Mesenchymal stem cell (in vitro differentiated cells and primary cell): Measurements from ENCODE around the gene SLC25A53.
A peak's percentile ranks its signal among the peaks of the same experiment; 100 is the strongest.

Source experiments
- DNase-seq: peaks from one replicate; pipeline ENCODE4 v3.0.0-alpha.2; 2013
- H2AFZ ChIP-seq: one replicate; pipeline ENCODE4 v1.6.1; 2013; ENCODE audit warnings: low read depth, mild to moderate bottlenecking, control low read depth, inconsistent platforms, low read length, moderate library complexity
- H2AK5ac ChIP-seq: 2 replicates; pipeline ENCODE4 v1.6.1; 2013; ENCODE audit warnings: low read length, moderate library complexity, mild to moderate bottlenecking, inconsistent platforms; ENCODE audit not compliant: severe bottlenecking
- H2BK120ac ChIP-seq: one replicate; pipeline ENCODE4 v1.6.1; 2013; ENCODE audit warnings: low read depth, mild to moderate bottlenecking, inconsistent platforms, low read length, moderate library complexity
- H2BK12ac ChIP-seq, 2 experiments: one replicate each; pipeline ENCODE4 v1.6.1; 2013; ENCODE audit warnings: inconsistent platforms in 2 of 2, low read length in 2 of 2, mild to moderate bottlenecking in 2 of 2, moderate library complexity in 2 of 2, control low read depth in 1 of 2
- H2BK15ac ChIP-seq: one replicate; pipeline ENCODE4 v1.6.1; 2013; ENCODE audit warnings: mild to moderate bottlenecking, low read depth, inconsistent platforms; ENCODE audit not compliant: poor library complexity, severe bottlenecking
- H2BK5ac ChIP-seq: 2 replicates; pipeline ENCODE4 v1.6.1; 2013; ENCODE audit warnings: low read depth, mild to moderate bottlenecking, low read length, control low read depth, inconsistent platforms; ENCODE audit not compliant: poor library complexity, severe bottlenecking
- H3K14ac ChIP-seq, 2 experiments: one replicate each; pipeline ENCODE4 v1.6.1; 2013; ENCODE audit warnings: inconsistent platforms in 2 of 2, low read length in 2 of 2, control low read depth in 1 of 2, mild to moderate bottlenecking in 1 of 2, moderate library complexity in 1 of 2
- H3K18ac ChIP-seq, 2 experiments: one replicate each; pipeline ENCODE4 v1.6.1; 2013; ENCODE audit warnings: inconsistent platforms in 2 of 2, low read length in 2 of 2, control low read depth in 1 of 2, low read depth in 1 of 2, mild to moderate bottlenecking in 1 of 2
- H3K23ac ChIP-seq, 2 experiments: one replicate each; pipeline ENCODE4 v1.6.1; 2013; ENCODE audit warnings: inconsistent platforms in 2 of 2, low read length in 2 of 2, mild to moderate bottlenecking in 2 of 2, moderate library complexity in 2 of 2, control low read depth in 1 of 2
- H3K27ac ChIP-seq: 2 replicates; pipeline ENCODE4 v1.5.1; 2013; ENCODE audit warnings: mild to moderate bottlenecking, moderate library complexity, low read length, control low read depth, inconsistent platforms; ENCODE audit not compliant: poor library complexity, severe bottlenecking
- H3K27me3 ChIP-seq, 2 experiments: 2 replicates each; pipeline versions ENCODE4 v1.6.1 to v1.7.0; 2013; ENCODE audit warnings: low read length in 2 of 2, mild to moderate bottlenecking in 2 of 2, moderate library complexity in 2 of 2, control low read depth in 1 of 2, inconsistent platforms in 1 of 2; ENCODE audit not compliant: control insufficient read depth in 1 of 2, insufficient read depth in 1 of 2
- H3K36me3 ChIP-seq, 2 experiments: 2 replicates each; pipeline versions ENCODE4 v1.6.1 to v1.7.0; 2013; ENCODE audit warnings: low read length in 2 of 2, control low read depth in 1 of 2, inconsistent platforms in 1 of 2, low read depth in 1 of 2, mild to moderate bottlenecking in 1 of 2; ENCODE audit not compliant: insufficient read depth in 2 of 2, control insufficient read depth in 1 of 2
- H3K4ac ChIP-seq, 2 experiments: one replicate each; pipeline ENCODE4 v1.6.1; 2013; ENCODE audit warnings: inconsistent platforms in 2 of 2, low read length in 2 of 2, mild to moderate bottlenecking in 2 of 2, moderate library complexity in 2 of 2, control low read depth in 1 of 2, low read depth in 1 of 2
- H3K4me1 ChIP-seq: 2 replicates; pipeline ENCODE4 v1.6.1; 2013; ENCODE audit warnings: low read depth, low read length, control low read depth; ENCODE audit not compliant: control insufficient read depth, insufficient read depth
- H3K4me2 ChIP-seq: 2 replicates; pipeline ENCODE4 v1.6.1; 2013; ENCODE audit warnings: low read length, mild to moderate bottlenecking, inconsistent platforms; ENCODE audit not compliant: poor library complexity, severe bottlenecking
- H3K4me3 ChIP-seq, 2 experiments: 2 replicates each; pipeline versions ENCODE4 v1.5.1 to v1.7.0; 2013; ENCODE audit warnings: low read length in 2 of 2, mild to moderate bottlenecking in 2 of 2, control low read depth in 1 of 2, low read depth in 1 of 2; ENCODE audit not compliant: insufficient read depth in 1 of 2
- H3K79me1 ChIP-seq: replicated peaks from 2 replicates; pipeline ENCODE4 v1.6.1; 2013; ENCODE audit warnings: mild to moderate bottlenecking, control low read depth, low read length, inconsistent platforms; ENCODE audit not compliant: poor library complexity, severe bottlenecking
- H3K9ac ChIP-seq: 2 replicates; pipeline ENCODE4 v1.7.0; 2013; ENCODE audit warnings: mild to moderate bottlenecking, low read length, moderate library complexity
- H3K9me3 ChIP-seq: 2 replicates; pipeline ENCODE4 v1.7.0; 2013; ENCODE audit warnings: mild to moderate bottlenecking, low read length; ENCODE audit not compliant: control insufficient read depth
- H4K8ac ChIP-seq: one replicate; pipeline ENCODE4 v1.6.1; 2013; ENCODE audit warnings: inconsistent platforms, mild to moderate bottlenecking, low read length, moderate library complexity
- H4K91ac ChIP-seq: one replicate; pipeline ENCODE4 v1.6.1; 2013; ENCODE audit warnings: mild to moderate bottlenecking, low read length, inconsistent platforms
- WGBS: methylation state at CpG from one replicate; pipeline ENCODE4 v1.1.7; 2013; ENCODE audit warnings: mixed read lengths; 5-methylcytosine and 5-hydroxymethylcytosine counted together

The SLC25A53 gene

GRCh38 chrX:104166735-104167436 is 10.1 kb upstream of the SLC25A53 start:
- Histone ChIP-seq H4K8ac (peak overlapping the region; percentile 75), H3K27ac (peak overlapping the region; percentile 32), H3K9ac (peak overlapping the region; percentile 88), H3K36me3 (no peaks in the 10 kb centered on the region), H3K4me2 (peak overlapping the region; percentile 70), H4K91ac (peak overlapping the region; percentile 68), H3K27me3 (peaks cover 0 to 3% of the 10 kb centered on the region in 2 experiments), H2AFZ (no peak overlapping the region), H3K18ac (peak overlapping the region; percentile 90 to 94), H2BK12ac (no peak overlapping the region), H2BK120ac (no peak overlapping the region), H3K9me3 (no peaks in the 10 kb centered on the region), H3K79me1 (no peaks in the 10 kb centered on the region), H3K23ac (no peak overlapping the region), H3K14ac (peak overlapping the region in 1 of 2 experiments; percentile 53), H3K4me1 (peaks cover 4% of the 10 kb centered on the region), H3K4ac (peak overlapping the region in 1 of 2 experiments; percentile 86), H2AK5ac (no peak overlapping the region), H2BK5ac (peak overlapping the region; percentile 31), H2BK15ac (peak overlapping the region; percentile 48), H3K4me3 (peak overlapping the region; percentile 84)
- WGBS: 0% methylated on average over 31 of the region's 37 CpGs
- DNase-seq: peak; percentile 5

DNA sequence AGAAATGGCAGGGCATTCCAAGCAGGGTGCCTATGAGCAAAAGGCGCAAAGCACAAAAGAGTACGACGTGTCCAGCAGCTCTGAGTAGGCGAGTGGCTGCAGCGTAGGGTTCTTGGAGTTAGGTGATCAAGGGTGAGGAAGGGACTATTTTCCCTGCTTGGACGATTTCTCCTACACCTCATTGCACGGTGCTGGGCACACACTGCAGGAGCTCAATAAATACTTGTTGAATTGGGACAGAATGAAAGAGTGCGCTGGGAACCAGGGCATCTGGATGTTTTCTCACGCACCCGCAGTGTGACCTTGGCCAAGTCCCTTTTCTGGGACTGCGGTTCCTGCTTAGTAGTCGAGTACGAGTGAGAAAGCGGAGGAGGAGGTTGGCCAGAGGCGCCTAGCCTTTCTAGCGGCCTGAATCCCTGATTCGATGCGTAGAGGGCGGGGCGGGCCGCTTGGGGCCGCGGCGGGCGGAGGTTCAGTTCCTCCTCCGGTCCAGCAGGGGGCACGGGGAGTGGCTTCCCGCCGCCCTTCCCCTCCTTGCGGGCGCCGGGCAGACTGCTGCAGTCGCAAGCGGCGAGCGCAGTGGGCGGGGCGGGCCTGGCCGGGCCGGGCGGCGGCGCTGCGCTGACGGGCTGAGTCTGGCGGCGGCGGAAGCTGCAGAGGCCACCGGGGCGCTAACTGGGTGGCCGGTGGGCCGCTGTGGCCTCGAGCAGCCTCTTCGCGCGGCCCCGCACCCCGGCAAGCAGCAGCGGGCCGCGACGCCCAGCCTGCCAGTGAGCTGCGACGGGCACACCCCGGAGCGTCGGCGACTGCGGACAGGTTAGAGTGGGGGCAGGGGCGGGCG is 9.3 kb upstream of the SLC25A53 start, which contains the start of gene FAM199X:
Gene FAM199X (plus strand): TSS at position 560 of the 841 bp plus-strand sequence. CDS start 333 bp downstream, outside the sequence.
- peak within 1 kb of the TSS; percentile 84 for H3K4me3 ChIP-seq
- peak within 1 kb of the TSS; percentile 31 for H2BK5ac ChIP-seq
- peak within 1 kb of the TSS; percentile 70 for H3K4me2 ChIP-seq
- H3K14ac ChIP-seq: peak within 1 kb of the TSS in 1 of 2 experiments; percentile 89
- peak within 1 kb of the TSS; percentile 48 for H2BK15ac ChIP-seq
- peak within 1 kb of the TSS; percentile 90 to 94 for H3K18ac ChIP-seq
- H2AFZ ChIP-seq: peak within 1 kb of the TSS; percentile 82
- H3K79me1 ChIP-seq: no peaks in the 10 kb centered on the region
- peak within 1 kb of the TSS; percentile 68 for H4K91ac ChIP-seq
- peak within 1 kb of the TSS; percentile 75 for H4K8ac ChIP-seq
- no peak within 1 kb of the TSS for H3K23ac ChIP-seq
- peaks cover 4% of the 10 kb centered on the region for H3K4me1 ChIP-seq
- H3K27ac ChIP-seq: peak within 1 kb of the TSS; percentile 74
- H3K36me3 ChIP-seq: no peaks in the 10 kb centered on the region
- peak; percentile 86 for DNase-seq
- WGBS: 3% methylated on average over 22 of the region's 71 CpGs
- peak within 1 kb of the TSS; percentile 88 for H3K9ac ChIP-seq
- no peaks in the 10 kb centered on the region for H3K9me3 ChIP-seq
- H3K4ac ChIP-seq: peak within 1 kb of the TSS in 1 of 2 experiments; percentile 86
- no peak within 1 kb of the TSS for H2AK5ac ChIP-seq
- H2BK12ac ChIP-seq: no peak within 1 kb of the TSS
- no peaks in the 10 kb centered on the region for H3K27me3 ChIP-seq
- H2BK120ac ChIP-seq: no peak within 1 kb of the TSS

GRCh38 chrX:104151037-104151436 is 5.8 kb downstream of the SLC25A53 start:
- no peak overlapping the region for H4K8ac ChIP-seq
- no peak for DNase-seq
- H2BK5ac ChIP-seq: no peak overlapping the region
- no peak overlapping the region for H3K4me3 ChIP-seq
- H3K14ac ChIP-seq: no peak overlapping the region
- no peak overlapping the region for H3K27ac ChIP-seq
- no peak overlapping the region for H2BK120ac ChIP-seq
- no peak overlapping the region for H4K91ac ChIP-seq
- 50% methylated on average over 1 of the region's 1 CpG for WGBS
- H3K4ac ChIP-seq: no peak overlapping the region
- no peaks in the 10 kb centered on the region for H3K36me3 ChIP-seq
- H3K27me3 ChIP-seq: peaks cover 0 to 2% of the 10 kb centered on the region in 2 experiments
- no peak overlapping the region for H2AK5ac ChIP-seq
- H3K23ac ChIP-seq: no peak overlapping the region
- no peaks in the 10 kb centered on the region for H3K4me1 ChIP-seq
- H2BK15ac ChIP-seq: no peak overlapping the region
- H2AFZ ChIP-seq: no peak overlapping the region
- H3K79me1 ChIP-seq: peaks cover 7% of the 10 kb centered on the region
- no peak overlapping the region for H3K4me2 ChIP-seq
- no peak overlapping the region for H3K9ac ChIP-seq
- H3K18ac ChIP-seq: no peak overlapping the region
- H2BK12ac ChIP-seq: no peak overlapping the region
- no peaks in the 10 kb centered on the region for H3K9me3 ChIP-seq
